Pancreas (tissue), 10 donors: ENCODE results near the gene PSMD2. TPM values are rescaled to one million over a fixed set of nuclear protein-coding genes. Genes with fewer than 3 reads are reported as not detected.

Source experiments
- ATAC-seq, 4 donors: fragments of 200-7000 bp; cut with Tn5 transposase; one replicate each; pipeline versions ENCODE4 v1.8.0 to v1.9.1; 2020; ENCODE audit warnings: mild to moderate bottlenecking in 4 of 4, moderate library complexity in 4 of 4
- DNase-seq, 6 donors: peaks; one replicate each; pipeline ENCODE4 v3.0.0-alpha.2; 2020
- FAIRE-seq: peaks from 2 replicates; lab custom pipeline; 2012; peaks lifted over from hg19 to GRCh38; lab: Jason Lieb, UNC
- H3K27ac ChIP-seq, 4 donors: fragments of 200-600 bp; sonication (generic); 1 replicate in 3 of 4; 2 replicates in 1 of 4; pipeline versions ENCODE4 v1.5.0 to v1.8.0; 2020
- H3K27me3 ChIP-seq, 4 donors: fragments of 200-600 bp; one replicate each; pipeline ENCODE4 v1.8.0; 2021
- H3K36me3 ChIP-seq, 3 donors: fragments of 200-600 bp; sonication (generic) in 1 of 3; one replicate each; pipeline versions ENCODE4 v1.5.0 to v1.8.0; 2020 to 2021
- H3K4me1 ChIP-seq, 3 donors: fragments of 200-600 bp; one replicate each; pipeline ENCODE4 v1.8.0; 2021
- H3K4me3 ChIP-seq, 4 donors: fragments of 200-600 bp; sonication (generic) in 2 of 4; one replicate each; pipeline versions ENCODE4 v1.5.0 to v1.8.0; 2020 to 2021
- H3K9me3 ChIP-seq, 4 donors: fragments of 200-600 bp; one replicate each; pipeline ENCODE4 v1.8.0; 2021
- CTCF ChIP-seq, 4 donors: fragments of 200-600 bp; sonication (generic) in 3 of 4; IDR thresholded peaks; one replicate each; pipeline versions ENCODE4 v1.5.0 to v1.8.0; 2021; ENCODE audit warnings: antibody characterized with exemption in 4 of 4
- WGBS, 2 donors: extraction: QIAGEN DNeasy Blood & Tissue Kit; methylation state at CpG; one replicate each; pipeline ENCODE4 v1.1.7; 2013; 5-methylcytosine and 5-hydroxymethylcytosine counted together
- intact Hi-C, 3 donors: fragments of 100-400 bp; cut with DNase I; formaldehyde crosslinking; loops; one replicate each; pipeline versions ENCODE4 v1.11.1 to v1.14.2; 2022
- polyA plus RNA-seq, 2 donors: library from polyadenylated mRNA; stranded (reverse); fragments of 200-250 nt; gene quantifications; one replicate each; pipeline ENCODE4 v1.2.3, GENCODE V29; 2013
- total RNA-seq, 6 donors: library from RNA; stranded (reverse); fragmentation: NEBNext Ultra II Directional in 4 of 6; extraction: Animal tissue kit (Norgen Biotek cat#: 25700) in 4 of 6; gene quantifications; one replicate each; pipeline versions ENCODE4 v1.2.1 to v1.2.4, GENCODE V29; 2021 to 2023
- donor health status: healthy with polysubstance abuse.
- donor health status: DM: no; HTN: no; CAD: no; lungs with moderate emphysema.
- donor health status: DM: no; HTN: no; CAD: no.
- donor health status: control.
- donor health status: control.
- donor health status: Bipolar disorder and iron deficiency.
- donor health status: DM: yes; HTN: yes; CAD: no.
- donor health status: DM: no; HTN: no; CAD: no.
- donor health status: DM: no; HTN: no; CAD: no.
- donor health status: DM: yes; HTN: yes; CAD: no.

Gene PSMD2
- total and polyA plus RNA-seq, 8 donors, result 38.4 to 89.6 (median 54.1) TPM

DNA sequence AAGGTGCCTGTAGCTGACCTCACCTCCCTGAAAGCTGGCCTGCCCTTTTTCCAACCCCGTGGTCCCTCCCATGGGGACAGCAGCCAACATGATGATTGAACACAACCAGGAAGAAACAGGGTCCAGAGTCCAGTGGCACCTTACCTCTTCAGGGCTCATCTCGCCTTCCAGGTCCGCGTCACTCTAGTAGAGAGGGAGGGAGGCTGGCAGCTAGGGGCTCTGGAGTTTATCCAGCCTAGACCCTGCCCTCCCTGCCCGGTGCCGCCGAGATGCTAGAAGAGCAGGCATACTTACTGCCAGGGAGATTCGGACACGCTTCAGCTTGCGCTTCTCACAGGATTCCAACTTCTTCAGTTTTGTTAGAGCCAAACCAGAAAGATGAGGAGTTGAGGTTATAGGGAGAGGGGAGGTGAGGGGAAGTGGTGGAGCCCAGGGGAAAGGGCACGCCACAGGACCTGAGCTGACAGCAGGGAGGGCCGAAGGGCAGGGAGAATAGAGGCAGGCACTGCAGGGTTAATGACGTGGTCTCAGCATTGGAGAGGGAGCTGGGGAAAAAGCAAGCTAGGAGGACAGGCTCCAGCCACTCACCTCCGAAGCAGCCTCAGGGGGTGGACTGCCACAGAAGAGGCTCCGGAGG, 53.2 kb downstream of the PSMD2 start:
- DNase-seq, result peak in 5 of 6 donors; percentile 74 to 81 (median 79)

DNA sequence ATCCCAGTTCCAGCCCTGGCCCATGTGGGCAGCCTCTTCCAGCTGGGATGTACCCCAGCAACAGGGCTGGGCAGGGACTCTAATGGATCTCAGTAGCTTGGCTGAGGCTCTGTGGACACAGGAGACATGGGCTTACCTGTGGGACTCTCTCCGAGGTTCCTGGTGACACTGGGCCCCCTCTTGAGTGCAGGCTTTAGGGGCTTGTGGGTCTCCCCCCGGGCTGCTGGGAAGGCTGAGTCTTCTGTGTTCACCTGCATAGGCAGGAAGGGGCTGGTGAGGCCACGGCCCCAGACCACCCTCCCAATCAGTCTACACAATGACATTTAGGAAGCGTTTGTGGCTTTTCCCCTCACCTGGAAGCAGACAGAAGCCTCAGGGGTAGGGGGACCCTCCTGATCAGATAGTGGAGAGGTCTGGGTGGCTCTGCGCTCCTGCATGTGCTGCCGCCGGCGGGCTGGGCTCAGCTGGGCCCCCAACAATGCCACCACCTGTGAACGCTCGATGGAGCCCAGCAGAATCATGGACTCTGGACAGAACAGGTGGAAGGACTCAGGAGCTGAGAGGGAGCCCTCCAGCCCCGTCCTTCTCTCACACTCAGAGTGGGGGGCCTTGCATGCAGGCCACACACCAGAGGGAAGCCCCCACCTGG, 54.0 kb downstream of the PSMD2 start:
- H3K27ac ChIP-seq, result peak overlapping the region; percentile 12 to 72 (median 36)
- peak in 1 of 6 donors; percentile 36 for DNase-seq

More for the DNA sequence above, 53.2 kb downstream of the PSMD2 start:
- peak overlapping the region; percentile 12 to 72 (median 45) for H3K27ac ChIP-seq
- H3K27me3 ChIP-seq, result no peaks in the 10 kb centered on the region
- no peaks in the 10 kb centered on the region for H3K36me3 ChIP-seq
- no peaks in the 10 kb centered on the region for H3K9me3 ChIP-seq
- intact Hi-C loops, result no loop called here
- ATAC-seq (peak; percentile 80 to 90 (median 84)), FAIRE-seq (no peak)
- 43 to 48% methylated on average over 15 of the region's 15 CpGs for WGBS, 2 donors
- no peak for TF ChIP-seq CTCF (IDR thresholded peaks at IDR 0.05)
- no peak overlapping the region for H3K4me3 ChIP-seq
- H3K4me1 ChIP-seq, result peaks cover 0 to 16% (median 5%) of the 10 kb centered on the region in 3 donors

DNA sequence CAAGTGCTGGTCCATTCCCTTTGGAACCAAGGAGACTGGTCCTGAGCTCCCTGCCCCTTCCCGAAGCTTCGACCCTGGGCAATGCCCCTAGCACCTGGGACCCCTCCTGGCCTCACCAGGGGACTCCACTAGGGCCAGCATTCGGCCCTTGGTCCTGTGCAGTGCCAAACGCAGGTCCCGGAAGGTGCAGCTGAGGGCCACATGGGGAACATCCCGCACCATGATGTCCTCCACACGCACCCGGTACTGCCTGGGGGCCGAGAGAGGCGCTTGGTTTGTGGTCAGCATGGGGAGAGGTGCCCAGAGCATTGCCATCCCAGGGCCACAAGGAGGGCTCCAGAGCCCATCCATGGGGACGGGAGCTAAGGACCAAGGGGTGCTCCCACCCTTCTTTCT, 54.5 kb downstream of the PSMD2 start:
- no peaks in the 10 kb centered on the region for H3K27me3 ChIP-seq
- intact Hi-C loops, result no loop called here
- TF ChIP-seq CTCF (IDR thresholded peaks at IDR 0.05), result no peak
- H3K9me3 ChIP-seq, result no peaks in the 10 kb centered on the region
- no peak overlapping the region for H3K4me3 ChIP-seq
- no peak for ATAC-seq
- no peak for FAIRE-seq
- 88% methylated on average over 11 of the region's 11 CpGs for WGBS, 2 donors
- no peaks in the 10 kb centered on the region for H3K36me3 ChIP-seq
- peak in 1 of 6 donors; percentile 68 for DNase-seq
- no peak overlapping the region for H3K27ac ChIP-seq
- H3K4me1 ChIP-seq, result peaks cover 0 to 16% (median 5%) of the 10 kb centered on the region in 3 donors

More for the DNA sequence above, 54.0 kb downstream of the PSMD2 start:
- no peak for FAIRE-seq
- H3K36me3 ChIP-seq, result no peaks in the 10 kb centered on the region
- no peak overlapping the region for H3K4me3 ChIP-seq
- H3K4me1 ChIP-seq, result peaks cover 0 to 16% (median 5%) of the 10 kb centered on the region in 3 donors
- no peaks in the 10 kb centered on the region for H3K9me3 ChIP-seq
- intact Hi-C loops, result no loop called here
- no peak for ATAC-seq
- TF ChIP-seq CTCF (IDR thresholded peaks at IDR 0.05), result no peak
- no peaks in the 10 kb centered on the region for H3K27me3 ChIP-seq
- 83 to 87% methylated on average over 10 to 11 of the region's 11 CpGs for WGBS, 2 donors

GRCh38 chr3:184354121-184354728, 55.2 kb downstream of the PSMD2 start:
- WGBS, 2 donors, result 41 to 49% methylated on average over 18 of the region's 18 CpGs
- DNase-seq, result peak in 3 of 6 donors; percentile 56 to 81 (median 80)
- no peak overlapping the region for H3K4me3 ChIP-seq
- H3K27me3 ChIP-seq, result no peaks in the 10 kb centered on the region
- intact Hi-C loops, result no loop called here
- ATAC-seq, result peak; percentile 15 to 60 (median 49)
- no peak overlapping the region for H3K27ac ChIP-seq
- H3K36me3 ChIP-seq, result no peaks in the 10 kb centered on the region
- no peaks in the 10 kb centered on the region for H3K9me3 ChIP-seq
- peak; percentile 51 to 57 (median 56) for TF ChIP-seq CTCF (IDR thresholded peaks at IDR 0.05)
- peaks cover 0 to 16% (median 5%) of the 10 kb centered on the region in 3 donors for H3K4me1 ChIP-seq
- FAIRE-seq, result no peak
